HG02571 (cell line): ENCODE measurements around the gene GSPT1.
"Not testable (repeated sequence)": the region's sequence is repeated elsewhere in the genome, so short reads cannot be mapped to it uniquely, and the experiment has no call there.

Experiments used
- ATAC-seq: cut with Tn5 transposase; IDR thresholded peaks from one replicate; pipeline ENCODE4 v1.9.1; 2021; ENCODE audit warnings: mild to moderate bottlenecking, moderate library complexity; ENCODE audit not compliant: unreplicated experiment

The GSPT1 gene

GRCh38 chr16:11862489-11862888, 53.3 kb downstream of the GSPT1 start:
- no peak for ATAC-seq

- ATAC-seq: no peak
Measured at GRCh38 chr16:11857161-11857560, 58.6 kb downstream of the GSPT1 start.

- ATAC-seq: no peak
Measured at GRCh38 chr16:11852092-11852809, 63.5 kb downstream of the GSPT1 start.

- peak; percentile 81 for ATAC-seq
Measured at GRCh38 chr16:11851294-11852091, 64.3 kb downstream of the GSPT1 start, which contains the start of gene RSL1D1. TSS of gene RSL1D1 (minus strand) at chr16:11851542. CDS start at chr16:11851512, 30 bp downstream.

GRCh38 chr16:11848842-11849241, 66.9 kb downstream of the GSPT1 start:
- no peak for ATAC-seq

GRCh38 chr16:11844499-11844898, 71.3 kb downstream of the GSPT1 start:
- no peak for ATAC-seq

- no peak for ATAC-seq
Measured at GRCh38 chr16:11843861-11844260, 71.9 kb downstream of the GSPT1 start.

- no peak for ATAC-seq
Measured at GRCh38 chr16:11843206-11843605, 72.5 kb downstream of the GSPT1 start.

- ATAC-seq: no peak
Measured at GRCh38 chr16:11841026-11841425, 74.7 kb downstream of the GSPT1 start.

- ATAC-seq: no peak
Measured at GRCh38 chr16:11836650-11837244, 79.0 kb downstream of the GSPT1 start.

- ATAC-seq: no peak
Measured at GRCh38 chr16:11835891-11836649, 79.7 kb downstream of the GSPT1 start.

- ATAC-seq: no peak
Measured at GRCh38 chr16:11835309-11835708, 80.4 kb downstream of the GSPT1 start.

- no peak for ATAC-seq
Measured at GRCh38 chr16:11833951-11834695, 81.6 kb downstream of the GSPT1 start.

GRCh38 chr16:11828696-11829095, 87.1 kb downstream of the GSPT1 start:
- no peak for ATAC-seq

- not testable (repeated sequence) for ATAC-seq
Measured at GRCh38 chr16:11825520-11826165, 90.1 kb downstream of the GSPT1 start.

GRCh38 chr16:11824362-11824761, 91.4 kb downstream of the GSPT1 start:
- ATAC-seq: no peak

GRCh38 chr16:11823645-11824044, 92.1 kb downstream of the GSPT1 start:
- ATAC-seq: not testable (repeated sequence)

- no peak for ATAC-seq
Measured at GRCh38 chr16:11819798-11820197, 96.0 kb downstream of the GSPT1 start.

- not testable (repeated sequence) for ATAC-seq
Measured at GRCh38 chr16:11818970-11819369, 96.8 kb downstream of the GSPT1 start.
